A673 (cell line): Measurements from ENCODE around the gene FGF3. TPM values are rescaled to one million over a fixed set of nuclear protein-coding genes. Genes with fewer than 3 reads are reported as not detected.

Source experiments
- BruUV-seq: library from RNA; stranded (reverse); fragments of 400-500 nt; replicated peaks from 2 replicates; lab custom pipeline; 2021; lab: Mats Ljungman, UMichigan
- CTCF ChIA-PET: fragments of 300-600 bp; sonication (Branson Sonifier 250); formaldehyde crosslinking; loops from one replicate; lab custom pipeline; 2022; ENCODE audit warnings: antibody characterized with exemption; lab: Charles Lee
- POLR2A ChIA-PET: fragments of 300-600 bp; sonication (Branson Sonifier 250); formaldehyde crosslinking; loops from one replicate; lab custom pipeline; 2022; ENCODE audit warnings: antibody characterized with exemption; ENCODE audit not compliant: low non-redundant PET; lab: Charles Lee
- DNase-seq: peaks from one replicate; pipeline ENCODE4 v3.0.0-alpha.2; 2015; ENCODE audit warnings: low spot score
- H3K27ac ChIP-seq: fragments of 200-600 bp; sonication (generic); 2 replicates; pipeline ENCODE4 v1.5.1; 2016; ENCODE audit warnings: mixed run types, low read depth, mild to moderate bottlenecking, mixed read lengths, antibody characterized with exemption, low read length; ENCODE audit not compliant: poor library complexity, severe bottlenecking
- H3K27me3 ChIP-seq: fragments of 200-600 bp; sonication (generic); replicated peaks from 2 replicates; pipeline ENCODE4 v1.6.1; 2017; ENCODE audit warnings: mixed run types, low read depth, mild to moderate bottlenecking, mixed read lengths, antibody characterized with exemption, low read length; ENCODE audit not compliant: insufficient read depth, poor library complexity
- H3K36me3 ChIP-seq: fragments of 200-600 bp; sonication (generic); 2 replicates; pipeline ENCODE4 v1.6.1; 2016; ENCODE audit warnings: mixed run types, mild to moderate bottlenecking, mixed read lengths, antibody characterized with exemption, low read length; ENCODE audit not compliant: insufficient read depth, poor library complexity, severe bottlenecking
- H3K4me1 ChIP-seq: fragments of 200-600 bp; sonication (generic); 2 replicates; pipeline ENCODE4 v1.6.1; 2017; ENCODE audit warnings: mixed run types, mild to moderate bottlenecking, mixed read lengths, antibody characterized with exemption, low read length; ENCODE audit not compliant: insufficient read depth, poor library complexity, severe bottlenecking
- H3K4me3 ChIP-seq: fragments of 200-600 bp; sonication (generic); 2 replicates; pipeline ENCODE4 v1.5.1; 2016; ENCODE audit warnings: low read depth, mixed run types, mild to moderate bottlenecking, mixed read lengths, low read length; ENCODE audit not compliant: poor library complexity, severe bottlenecking
- H3K9me3 ChIP-seq: fragments of 200-600 bp; sonication (generic); 2 replicates; pipeline ENCODE4 v1.6.1; 2016; ENCODE audit warnings: mixed run types, low read depth, mild to moderate bottlenecking, mixed read lengths, antibody characterized with exemption, low read length; ENCODE audit not compliant: poor library complexity, severe bottlenecking
- EZH2 ChIP-seq: fragments of 200-600 bp; sonication (generic); IDR thresholded peaks from 2 replicates; pipeline ENCODE4 v1.6.1; 2017; ENCODE audit warnings: borderline replicate concordance, low read depth, mild to moderate bottlenecking, mixed read lengths, antibody characterized with exemption, low read length; ENCODE audit not compliant: poor library complexity, severe bottlenecking
- intact Hi-C: fragments of 100-400 bp; cut with micrococcal nuclease; formaldehyde crosslinking; loops from one replicate; pipeline ENCODE4 v1.10.0; 2022; ENCODE audit not compliant: unreplicated experiment
- total RNA-seq: library from RNA; stranded (reverse); gene quantifications from 2 replicates; pipeline ENCODE4 v1.2.3, GENCODE V29; 2021
- TF ChIP-seq, protein P1 (sequence below): fragments of 300-800, 200-600 bp; sonication (generic); conservative IDR thresholded peaks from 2 replicates; pipeline ENCODE4 v1.5.1; 2017; ENCODE audit warnings: low read depth, mild to moderate bottlenecking, antibody characterized with exemption, low read length, moderate library complexity, mixed read lengths

The FGF3 gene
- total RNA-seq, 1 experiment from 2014 or later = not detected

DNA sequence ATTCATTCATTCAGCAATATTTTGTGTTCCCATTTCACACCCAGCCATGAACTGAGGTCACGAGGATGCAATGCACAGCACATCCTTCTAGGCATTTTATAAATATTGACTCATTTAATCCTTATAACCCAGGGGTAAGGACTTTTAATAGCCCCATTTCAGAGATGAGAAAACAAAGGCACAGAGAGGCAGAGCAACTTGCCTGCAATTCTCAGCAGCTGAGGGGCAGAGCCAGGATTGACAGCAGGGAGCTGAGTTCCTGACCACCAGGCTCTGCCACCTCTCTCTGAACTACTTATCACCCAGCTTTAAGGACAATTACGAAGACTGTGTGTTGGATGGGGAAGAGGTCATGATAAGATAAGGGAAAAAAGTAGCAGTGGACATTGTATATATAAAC is 12.8 kb upstream of the FGF3 start:
- ChIA-PET CTCF (no interaction called here), POLR2A (no interaction called here)

DNA sequence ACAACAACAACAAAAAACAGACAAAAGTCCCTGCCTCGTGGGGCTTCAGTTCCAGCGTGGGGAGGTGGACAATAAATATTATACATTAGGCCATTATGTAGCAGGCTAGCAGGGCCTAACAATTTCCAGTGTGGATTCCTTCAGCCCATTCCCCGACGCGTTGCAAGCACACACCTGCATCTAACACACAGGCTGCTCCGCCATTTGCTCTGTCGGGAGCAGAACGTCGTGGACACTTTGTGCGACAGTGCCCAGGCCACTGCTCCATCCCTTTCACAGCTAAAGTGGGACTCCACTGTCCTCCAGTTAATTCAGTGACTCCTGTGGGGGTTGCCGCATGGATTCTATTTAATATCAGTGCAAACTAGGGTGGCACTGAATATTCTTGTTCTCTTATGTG is 10.9 kb upstream of the FGF3 start:
- TF ChIP-seq EZH2 = no peak
- TF ChIP-seq, protein P1, sequence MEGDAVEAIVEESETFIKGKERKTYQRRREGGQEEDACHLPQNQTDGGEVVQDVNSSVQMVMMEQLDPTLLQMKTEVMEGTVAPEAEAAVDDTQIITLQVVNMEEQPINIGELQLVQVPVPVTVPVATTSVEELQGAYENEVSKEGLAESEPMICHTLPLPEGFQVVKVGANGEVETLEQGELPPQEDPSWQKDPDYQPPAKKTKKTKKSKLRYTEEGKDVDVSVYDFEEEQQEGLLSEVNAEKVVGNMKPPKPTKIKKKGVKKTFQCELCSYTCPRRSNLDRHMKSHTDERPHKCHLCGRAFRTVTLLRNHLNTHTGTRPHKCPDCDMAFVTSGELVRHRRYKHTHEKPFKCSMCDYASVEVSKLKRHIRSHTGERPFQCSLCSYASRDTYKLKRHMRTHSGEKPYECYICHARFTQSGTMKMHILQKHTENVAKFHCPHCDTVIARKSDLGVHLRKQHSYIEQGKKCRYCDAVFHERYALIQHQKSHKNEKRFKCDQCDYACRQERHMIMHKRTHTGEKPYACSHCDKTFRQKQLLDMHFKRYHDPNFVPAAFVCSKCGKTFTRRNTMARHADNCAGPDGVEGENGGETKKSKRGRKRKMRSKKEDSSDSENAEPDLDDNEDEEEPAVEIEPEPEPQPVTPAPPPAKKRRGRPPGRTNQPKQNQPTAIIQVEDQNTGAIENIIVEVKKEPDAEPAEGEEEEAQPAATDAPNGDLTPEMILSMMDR = no peak
- POLR2A ChIA-PET = no interaction called here
- Histone ChIP-seq H3K27ac (no peak overlapping the region), H3K9me3 (no peaks in the 10 kb centered on the region), H3K4me3 (no peak overlapping the region), H3K36me3 (no peaks in the 10 kb centered on the region), H3K4me1 (no peaks in the 10 kb centered on the region), H3K27me3 (no peaks in the 10 kb centered on the region)
- no peak for DNase-seq
- intact Hi-C loops = no loop called here
- no TSS peak for BruUV-seq
- CTCF ChIA-PET = no interaction called here

More for the DNA sequence above, 12.8 kb upstream of the FGF3 start:
- Histone ChIP-seq H3K9me3 (no peaks in the 10 kb centered on the region), H3K27ac (no peak overlapping the region), H3K36me3 (no peaks in the 10 kb centered on the region), H3K27me3 (no peaks in the 10 kb centered on the region), H3K4me1 (no peaks in the 10 kb centered on the region), H3K4me3 (no peak overlapping the region)
- no peak for TF ChIP-seq EZH2
- TF ChIP-seq, protein P1 = no peak
- intact Hi-C loops = no loop called here
- DNase-seq = no peak
- no TSS peak for BruUV-seq

DNA sequence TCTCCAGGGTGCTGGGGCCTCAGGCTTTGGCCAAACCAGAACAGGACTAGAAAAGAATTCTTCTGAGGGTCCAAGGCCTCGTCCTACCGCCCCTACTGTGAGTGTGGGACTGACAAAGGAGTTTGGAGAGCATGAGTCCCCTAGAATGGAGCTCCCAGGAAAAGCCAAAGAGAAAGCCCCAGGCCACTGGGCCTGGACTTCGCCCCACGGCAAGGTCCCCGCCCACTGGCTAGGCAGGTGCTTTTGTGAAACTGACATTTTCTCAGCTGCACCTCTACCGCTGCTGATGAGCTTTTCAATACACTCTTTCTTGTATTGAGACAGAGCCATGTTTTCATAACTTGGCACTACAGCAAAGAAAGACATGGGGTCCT is 9.7 kb upstream of the FGF3 start:
- no peaks in the 10 kb centered on the region for H3K36me3 ChIP-seq
- DNase-seq = no peak
- no TSS peak for BruUV-seq
- no peak for TF ChIP-seq EZH2
- peaks cover 5% of the 10 kb centered on the region for H3K27me3 ChIP-seq
- CTCF ChIA-PET = no interaction called here
- H3K27ac ChIP-seq = no peak overlapping the region
- H3K4me1 ChIP-seq = no peaks in the 10 kb centered on the region
- intact Hi-C loops = no loop called here
- POLR2A ChIA-PET = no interaction called here
- no peaks in the 10 kb centered on the region for H3K9me3 ChIP-seq
- H3K4me3 ChIP-seq = no peak overlapping the region

DNA sequence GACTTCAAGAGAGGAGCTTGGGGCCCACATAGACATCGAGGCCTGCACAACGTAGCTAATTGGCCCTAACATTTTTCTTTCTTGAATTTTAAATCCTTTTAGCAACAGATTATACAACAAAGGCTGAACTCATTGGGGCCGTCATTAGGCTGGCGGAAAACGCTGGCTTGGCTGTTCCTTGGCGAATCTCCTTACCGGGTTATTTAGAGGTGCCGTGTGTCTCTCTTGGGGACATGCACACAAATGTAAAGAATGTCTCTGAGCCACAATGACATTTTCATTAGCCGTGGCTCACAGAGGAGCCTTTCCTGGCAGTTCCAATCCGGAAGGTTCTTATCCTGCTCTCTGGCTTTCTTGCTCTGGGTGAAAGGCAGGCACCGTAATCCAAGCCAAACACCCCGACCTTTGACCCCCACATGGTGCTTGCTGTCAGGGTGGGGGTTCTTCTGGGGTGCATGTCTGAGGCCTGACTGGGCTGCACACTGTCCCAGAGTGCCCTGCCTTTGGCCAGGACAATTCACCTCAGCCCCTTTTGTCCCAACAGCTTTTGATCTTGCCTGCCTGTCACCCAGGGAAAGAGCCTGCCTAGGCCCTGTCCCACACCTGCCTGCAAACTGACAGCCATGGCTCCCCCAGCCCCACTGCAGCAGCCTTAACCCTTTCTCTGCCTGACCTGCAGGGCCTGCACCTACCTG is 9.2 kb upstream of the FGF3 start:
- no TSS peak for BruUV-seq
- ChIA-PET POLR2A (no interaction called here), CTCF (no interaction called here)
- H3K27ac ChIP-seq = no peak overlapping the region
- H3K36me3 ChIP-seq = no peaks in the 10 kb centered on the region
- no peak for DNase-seq
- intact Hi-C loops = no loop called here
- H3K4me3 ChIP-seq = no peak overlapping the region
- H3K4me1 ChIP-seq = no peaks in the 10 kb centered on the region
- no peaks in the 10 kb centered on the region for H3K9me3 ChIP-seq
- peaks cover 10% of the 10 kb centered on the region for H3K27me3 ChIP-seq
- no peak for TF ChIP-seq EZH2
- TF ChIP-seq, protein P1 = no peak
